ENCODE data around the gene C1QB.

GRCh38 chr1:22696610-22697009, 43.6 kb downstream of the C1QB start:
- TF ChIP-seq, protein P1, sequence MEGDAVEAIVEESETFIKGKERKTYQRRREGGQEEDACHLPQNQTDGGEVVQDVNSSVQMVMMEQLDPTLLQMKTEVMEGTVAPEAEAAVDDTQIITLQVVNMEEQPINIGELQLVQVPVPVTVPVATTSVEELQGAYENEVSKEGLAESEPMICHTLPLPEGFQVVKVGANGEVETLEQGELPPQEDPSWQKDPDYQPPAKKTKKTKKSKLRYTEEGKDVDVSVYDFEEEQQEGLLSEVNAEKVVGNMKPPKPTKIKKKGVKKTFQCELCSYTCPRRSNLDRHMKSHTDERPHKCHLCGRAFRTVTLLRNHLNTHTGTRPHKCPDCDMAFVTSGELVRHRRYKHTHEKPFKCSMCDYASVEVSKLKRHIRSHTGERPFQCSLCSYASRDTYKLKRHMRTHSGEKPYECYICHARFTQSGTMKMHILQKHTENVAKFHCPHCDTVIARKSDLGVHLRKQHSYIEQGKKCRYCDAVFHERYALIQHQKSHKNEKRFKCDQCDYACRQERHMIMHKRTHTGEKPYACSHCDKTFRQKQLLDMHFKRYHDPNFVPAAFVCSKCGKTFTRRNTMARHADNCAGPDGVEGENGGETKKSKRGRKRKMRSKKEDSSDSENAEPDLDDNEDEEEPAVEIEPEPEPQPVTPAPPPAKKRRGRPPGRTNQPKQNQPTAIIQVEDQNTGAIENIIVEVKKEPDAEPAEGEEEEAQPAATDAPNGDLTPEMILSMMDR (IDR thresholded peaks at IDR 0.05), result no peak
- no peak for TF ChIP-seq POLR2A (IDR thresholded peaks at IDR 0.05)
